WTC11 (cell line): ENCODE results near the gene MYL9. TPM values are rescaled to one million over a fixed set of nuclear protein-coding genes. Genes with fewer than 3 reads are reported as not detected.
A peak's percentile ranks its signal among the peaks of the same experiment; 100 is the strongest.

Experiments
- ATAC-seq: fragments of 200-7000 bp; cut with Tn5 transposase; 2 replicates; pipeline ENCODE4 v1.10.0; 2021; ENCODE audit warnings: mild to moderate bottlenecking, moderate library complexity
- CTCF ChIA-PET: fragments of 300-600 bp; sonication (Branson Sonifier 250); formaldehyde crosslinking; loops from one replicate; lab custom pipeline; 2021; ENCODE audit warnings: antibody characterized with exemption; lab: Charles Lee
- POLR2A ChIA-PET: fragments of 350-600 bp; sonication (Branson Sonifier 250); formaldehyde crosslinking; loops from one replicate; lab custom pipeline; 2021; ENCODE audit warnings: antibody characterized with exemption; lab: Charles Lee
- DNase-seq: peaks from one replicate; pipeline ENCODE4 v3.0.0; 2021; ENCODE audit warnings: low spot score
- H3K27ac Mint-ChIP-seq: 2 replicates; pipeline ENCODE4 v1.8.0; 2021; ENCODE audit warnings: mixed read lengths
- H3K27me3 Mint-ChIP-seq: 2 replicates; pipeline ENCODE4 v1.8.0; 2021; ENCODE audit warnings: low read depth, mild to moderate bottlenecking, moderate library complexity, mixed read lengths
- H3K36me3 Mint-ChIP-seq: 2 replicates; pipeline ENCODE4 v1.8.0; 2021; ENCODE audit warnings: mixed read lengths
- H3K4me1 Mint-ChIP-seq: 2 replicates; pipeline ENCODE4 v1.8.0; 2022; ENCODE audit warnings: mixed read lengths
- H3K4me3 Mint-ChIP-seq: 2 replicates; pipeline ENCODE4 v1.8.0; 2021; ENCODE audit warnings: mild to moderate bottlenecking, moderate library complexity, mixed read lengths
- H3K9me3 Mint-ChIP-seq: 2 replicates; pipeline ENCODE4 v1.8.0; 2021; ENCODE audit warnings: mixed read lengths
- CTCF ChIP-seq: fragments of 200-600 bp; IDR thresholded peaks from 2 replicates; pipeline ENCODE4 v1.8.0; 2022; ENCODE audit warnings: antibody characterized with exemption
- EMX1 ChIP-seq: fragments of 250-450 bp; sonication (Bioruptor Pico); IDR thresholded peaks from 2 replicates; pipeline ENCODE4 v1.8.0; 2021; ENCODE audit warnings: mild to moderate bottlenecking
- IRF2 ChIP-seq: sonication (generic); formaldehyde crosslinking; IDR thresholded peaks from 2 replicates; pipeline ENCODE4 v1.8.0; 2022; ENCODE audit warnings: low read depth, missing genetic modification reagents, borderline replicate concordance
- JUN ChIP-seq: sonication (generic); formaldehyde crosslinking; IDR thresholded peaks from 2 replicates; pipeline ENCODE4 v1.8.0; 2023; ENCODE audit warnings: mild to moderate bottlenecking, missing genetic modification reagents
- MYBL2 ChIP-seq: sonication (generic); formaldehyde crosslinking; IDR thresholded peaks from 2 replicates; pipeline ENCODE4 v1.8.1; 2023; ENCODE audit warnings: mild to moderate bottlenecking, moderate library complexity, missing genetic modification reagents
- SOX15 ChIP-seq: fragments of 250-450 bp; sonication (Bioruptor Pico); IDR thresholded peaks from 2 replicates; pipeline ENCODE4 v1.9.0; 2021; ENCODE audit warnings: mild to moderate bottlenecking
- ZNF121 ChIP-seq: sonication (generic); formaldehyde crosslinking; IDR thresholded peaks from 2 replicates; pipeline ENCODE4 v1.8.0; 2023; ENCODE audit warnings: missing genetic modification reagents
- ZNF138 ChIP-seq: sonication (generic); formaldehyde crosslinking; conservative IDR thresholded peaks from 2 replicates; pipeline ENCODE4 v1.8.1; 2022; ENCODE audit warnings: mild to moderate bottlenecking, moderate library complexity, missing genetic modification reagents
- ZNF219 ChIP-seq: sonication (generic); formaldehyde crosslinking; IDR thresholded peaks from 2 replicates; pipeline ENCODE4 v1.8.0; 2023; ENCODE audit warnings: missing genetic modification reagents, mild to moderate bottlenecking, borderline replicate concordance
- total RNA-seq: library from RNA; stranded (reverse); gene quantifications from 3 replicates; pipeline ENCODE4 v1.2.3, GENCODE V29; 2021
- TF ChIP-seq, protein P1 (sequence below): sonication (generic); formaldehyde crosslinking; IDR thresholded peaks from 2 replicates; pipeline ENCODE4 v1.8.1; 2023; ENCODE audit warnings: mild to moderate bottlenecking, missing genetic modification reagents, moderate library complexity
- TF ChIP-seq, protein P2 (sequence below): sonication (generic); formaldehyde crosslinking; conservative IDR thresholded peaks from 2 replicates; pipeline ENCODE4 v1.8.1; 2022; ENCODE audit warnings: mild to moderate bottlenecking, missing genetic modification reagents
- TF ChIP-seq, protein P3 (sequence below): fragments of 250-450 bp; sonication (Bioruptor Pico); IDR thresholded peaks from 2 replicates; pipeline ENCODE4 v1.9.0; 2021; ENCODE audit warnings: mild to moderate bottlenecking
- TF ChIP-seq, protein P4 (sequence below): sonication (generic); formaldehyde crosslinking; IDR thresholded peaks from 2 replicates; pipeline ENCODE4 v1.8.0; 2022; ENCODE audit warnings: mild to moderate bottlenecking, missing genetic modification reagents
- TF ChIP-seq, protein P5 (sequence below): sonication (generic); formaldehyde crosslinking; IDR thresholded peaks from 2 replicates; pipeline ENCODE4 v1.8.1; 2023; ENCODE audit warnings: mild to moderate bottlenecking, missing genetic modification reagents, moderate library complexity

Gene MYL9
- total RNA-seq, 1 experiment from 2014 or later: 54.7 TPM

DNA sequence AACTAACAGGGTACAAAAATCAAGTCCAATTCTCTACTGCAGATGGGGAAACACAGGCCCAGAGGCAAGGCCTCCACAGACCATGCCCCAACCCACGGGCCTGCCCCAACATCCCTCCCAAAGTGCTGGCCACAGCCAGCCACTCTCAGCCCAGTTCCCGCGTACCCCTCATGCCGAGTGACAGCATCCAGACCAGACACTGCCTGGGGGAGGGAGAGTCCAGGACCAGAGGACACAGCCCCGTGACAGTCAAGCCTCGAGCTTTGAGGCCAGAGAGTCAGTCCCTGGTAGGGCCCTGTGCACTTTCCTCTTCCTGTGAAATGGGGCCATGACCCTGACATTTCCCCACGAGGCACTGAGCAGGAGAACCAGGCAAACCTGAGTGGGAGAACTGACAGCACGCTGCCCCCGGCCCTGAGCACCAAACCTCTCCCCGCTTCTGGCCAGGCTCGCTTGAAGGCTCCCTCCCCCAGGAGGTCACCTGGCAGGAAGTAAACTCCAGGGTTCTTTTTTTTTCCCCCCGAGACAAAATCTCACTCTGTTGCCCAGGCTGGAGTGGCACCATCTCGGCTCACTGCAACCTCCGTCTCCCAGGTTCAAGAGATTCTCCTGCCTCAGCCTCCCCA lies 4.9 kb downstream of the MYL9 start:
- POLR2A ChIA-PET: interaction anchor here (0.7 kb wide), 1 partner anchor 996 kb away, joined by 5 read pairs; no protein-coding TSS in a partner anchor
- Mint-ChIP-seq H3K9me3 (no peaks in the 10 kb centered on the region), H3K36me3 (no peaks in the 10 kb centered on the region), H3K4me1 (peaks cover 37% of the 10 kb centered on the region)
- TF ChIP-seq, protein P1, sequence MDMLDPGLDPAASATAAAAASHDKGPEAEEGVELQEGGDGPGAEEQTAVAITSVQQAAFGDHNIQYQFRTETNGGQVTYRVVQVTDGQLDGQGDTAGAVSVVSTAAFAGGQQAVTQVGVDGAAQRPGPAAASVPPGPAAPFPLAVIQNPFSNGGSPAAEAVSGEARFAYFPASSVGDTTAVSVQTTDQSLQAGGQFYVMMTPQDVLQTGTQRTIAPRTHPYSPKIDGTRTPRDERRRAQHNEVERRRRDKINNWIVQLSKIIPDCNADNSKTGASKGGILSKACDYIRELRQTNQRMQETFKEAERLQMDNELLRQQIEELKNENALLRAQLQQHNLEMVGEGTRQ: no peak
- no peak for TF ChIP-seq SOX15
- TF ChIP-seq ZNF138 (CRISPR knock-in tag): no peak
- TF ChIP-seq, protein P2, sequence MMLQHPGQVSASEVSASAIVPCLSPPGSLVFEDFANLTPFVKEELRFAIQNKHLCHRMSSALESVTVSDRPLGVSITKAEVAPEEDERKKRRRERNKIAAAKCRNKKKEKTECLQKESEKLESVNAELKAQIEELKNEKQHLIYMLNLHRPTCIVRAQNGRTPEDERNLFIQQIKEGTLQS: no peak
- TF ChIP-seq, all 79 proteins: peak for 0
- DNase-seq (no peak), ATAC-seq (no peak)
- no peaks in the 10 kb centered on the region for H3K27me3 Mint-ChIP-seq
- CTCF ChIA-PET: interaction anchor here (1.0 to 2.4 kb wide), 3 partner anchors 28 to 343 kb away, joined by 3 to 19 read pairs (median 5); partner anchors contain the start of gene RAB5IF
- H3K4me3 Mint-ChIP-seq: no peak overlapping the region
- H3K27ac Mint-ChIP-seq: peak overlapping the region; percentile 71

GRCh38 chr20:36547186-36548005 lies 6.1 kb downstream of the MYL9 start:
- peaks cover 32% of the 10 kb centered on the region for H3K4me1 Mint-ChIP-seq
- DNase-seq: no peak
- CTCF ChIA-PET: interaction anchor here (1.0 to 2.4 kb wide), 10 partner anchors 24 to 345 kb away, joined by 3 to 19 read pairs (median 3); partner anchors contain the start of genes DSN1 and RAB5IF
- H3K27ac Mint-ChIP-seq: no peak overlapping the region
- H3K4me3 Mint-ChIP-seq: no peak overlapping the region
- no peaks in the 10 kb centered on the region for H3K27me3 Mint-ChIP-seq
- no peaks in the 10 kb centered on the region for H3K36me3 Mint-ChIP-seq
- no peak for ATAC-seq
- H3K9me3 Mint-ChIP-seq: no peaks in the 10 kb centered on the region
- POLR2A ChIA-PET: no interaction called here
- TF ChIP-seq JUN (CRISPR knock-in tag) (no peak), MYBL2 (CRISPR knock-in tag) (no peak)

GRCh38 chr20:36548006-36548315 lies 6.6 kb downstream of the MYL9 start:
- no peaks in the 10 kb centered on the region for H3K9me3 Mint-ChIP-seq
- POLR2A ChIA-PET: no interaction called here
- DNase-seq: peak; percentile 81
- H3K27me3 Mint-ChIP-seq: no peaks in the 10 kb centered on the region
- no peaks in the 10 kb centered on the region for H3K36me3 Mint-ChIP-seq
- ATAC-seq: peak; percentile 79
- no peak for TF ChIP-seq ZNF219 (CRISPR knock-in tag)
- peak; percentile 99 for TF ChIP-seq ZNF121 (CRISPR knock-in tag)
- CTCF ChIA-PET: interaction anchor here (1.0 to 2.4 kb wide), 10 partner anchors 24 to 345 kb away, joined by 3 to 19 read pairs (median 3); partner anchors contain the start of genes DSN1 and RAB5IF
- peaks cover 26% of the 10 kb centered on the region for H3K4me1 Mint-ChIP-seq
- peak overlapping the region; percentile 77; the same call in 1 of the 2 replicates for H3K27ac Mint-ChIP-seq
- H3K4me3 Mint-ChIP-seq: no peak overlapping the region

GRCh38 chr20:36548704-36549627 lies 7.6 kb downstream of the MYL9 start:
- Mint-ChIP-seq H3K27me3 (no peaks in the 10 kb centered on the region), H3K36me3 (peaks cover 3% of the 10 kb centered on the region; the same call in 1 of the 2 replicates), H3K4me3 (no peak overlapping the region), H3K4me1 (peaks cover 17% of the 10 kb centered on the region), H3K9me3 (no peaks in the 10 kb centered on the region), H3K27ac (peak overlapping the region; percentile 77)
- ATAC-seq (no peak), DNase-seq (no peak)
- ChIA-PET CTCF (interaction anchor here (1.0 to 2.4 kb wide), 3 partner anchors 23 to 56 kb away, joined by 4 to 19 read pairs (median 4); partner anchors contain the start of gene RAB5IF), POLR2A (no interaction called here)
- TF ChIP-seq CTCF (no peak), EMX1 (no peak), IRF2 (CRISPR knock-in tag) (no peak)
- TF ChIP-seq, protein P3, sequence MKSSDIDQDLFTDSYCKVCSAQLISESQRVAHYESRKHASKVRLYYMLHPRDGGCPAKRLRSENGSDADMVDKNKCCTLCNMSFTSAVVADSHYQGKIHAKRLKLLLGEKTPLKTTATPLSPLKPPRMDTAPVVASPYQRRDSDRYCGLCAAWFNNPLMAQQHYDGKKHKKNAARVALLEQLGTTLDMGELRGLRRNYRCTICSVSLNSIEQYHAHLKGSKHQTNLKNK (CRISPR knock-in tag): no peak
- TF ChIP-seq, protein P4, sequence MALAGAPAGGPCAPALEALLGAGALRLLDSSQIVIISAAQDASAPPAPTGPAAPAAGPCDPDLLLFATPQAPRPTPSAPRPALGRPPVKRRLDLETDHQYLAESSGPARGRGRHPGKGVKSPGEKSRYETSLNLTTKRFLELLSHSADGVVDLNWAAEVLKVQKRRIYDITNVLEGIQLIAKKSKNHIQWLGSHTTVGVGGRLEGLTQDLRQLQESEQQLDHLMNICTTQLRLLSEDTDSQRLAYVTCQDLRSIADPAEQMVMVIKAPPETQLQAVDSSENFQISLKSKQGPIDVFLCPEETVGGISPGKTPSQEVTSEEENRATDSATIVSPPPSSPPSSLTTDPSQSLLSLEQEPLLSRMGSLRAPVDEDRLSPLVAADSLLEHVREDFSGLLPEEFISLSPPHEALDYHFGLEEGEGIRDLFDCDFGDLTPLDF (CRISPR knock-in tag): no peak
- TF ChIP-seq, protein P5, sequence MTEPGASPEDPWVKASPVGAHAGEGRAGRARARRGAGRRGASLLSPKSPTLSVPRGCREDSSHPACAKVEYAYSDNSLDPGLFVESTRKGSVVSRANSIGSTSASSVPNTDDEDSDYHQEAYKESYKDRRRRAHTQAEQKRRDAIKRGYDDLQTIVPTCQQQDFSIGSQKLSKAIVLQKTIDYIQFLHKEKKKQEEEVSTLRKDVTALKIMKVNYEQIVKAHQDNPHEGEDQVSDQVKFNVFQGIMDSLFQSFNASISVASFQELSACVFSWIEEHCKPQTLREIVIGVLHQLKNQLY: no peak
